Measurements from ENCODE around the gene ADAM10.
"Not testable (repeated sequence)": the region's sequence is repeated elsewhere in the genome, so short reads cannot be mapped to it uniquely, and the experiment has no call there.

Gene ADAM10

DNA sequence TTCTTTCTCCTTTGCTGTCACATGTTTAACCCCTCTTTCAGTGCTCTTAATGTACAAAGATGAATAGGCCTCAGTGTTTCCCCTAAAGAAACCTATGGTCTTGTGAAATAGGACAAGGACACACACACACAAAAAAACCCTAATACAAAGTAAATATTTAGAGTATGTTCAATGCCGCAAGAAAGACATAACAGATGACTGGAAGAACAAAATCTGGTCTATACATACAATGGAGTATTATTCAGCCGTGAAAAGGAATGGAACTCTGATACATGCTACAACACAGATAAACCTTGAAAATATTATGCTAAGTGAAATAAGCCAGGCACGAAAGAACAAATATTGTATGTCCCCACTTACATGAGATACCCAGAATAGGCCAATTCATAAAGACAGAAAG, 123.1 kb downstream of the ADAM10 start:
- Histone ChIP-seq H3K9me3 (ENCODE audit: control insufficient read depth, insufficient read depth, low read depth, low read length) (no peaks in the 10 kb centered on the region), H3K36me3 (ENCODE audit: control insufficient read depth in 2 of 2, insufficient read depth in 1 of 2, low read length in 2 of 2) (peaks cover 0 to 20% of the 10 kb centered on the region in 2 experiments; a peak in 1 of 3 replicates), H3K27ac (ENCODE audit: extremely low read depth, low read depth, low read length) (no peak overlapping the region), H3K4me1 (ENCODE audit: control insufficient read depth, insufficient read depth, low read length) (no peaks in the 10 kb centered on the region), H3K4me3 (ENCODE audit: low read depth, low read length) (no peak overlapping the region)
- ChIA-PET CTCF (interaction anchor here (0.6 kb wide), 1 partner anchor 1722 kb away, joined by 3 read pairs; no protein-coding TSS in a partner anchor), POLR2A (no interaction called here)
- TF ChIP-seq ZNF114 (tag by site-specific recombination; IDR thresholded peaks at IDR 0.05) (no peak), ZNF600 (tag by site-specific recombination; IDR thresholded peaks at IDR 0.05) (no peak), ZNF311 (tag by site-specific recombination; IDR thresholded peaks at IDR 0.05; ENCODE audit: borderline replicate concordance) (no peak), ZNF146 (tag by site-specific recombination; IDR thresholded peaks at IDR 0.05) (peak; percentile 57)

DNA sequence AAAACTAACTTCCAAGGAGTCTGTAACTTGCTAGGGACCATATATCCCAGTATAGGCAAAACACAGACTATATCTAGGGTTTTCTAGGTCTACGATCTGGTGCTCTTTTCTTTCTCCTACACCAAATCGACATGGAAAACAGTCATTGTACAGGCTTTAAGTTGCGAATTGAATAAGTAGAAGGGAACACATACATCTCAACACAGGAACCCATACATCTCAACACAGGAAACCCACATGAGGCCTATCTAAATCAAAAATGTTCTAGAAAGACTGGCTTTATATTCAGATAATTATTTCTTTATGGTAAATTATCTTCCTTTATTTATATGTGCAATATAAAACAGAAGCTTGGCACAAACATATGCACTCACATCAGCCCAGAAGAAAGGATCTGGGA, 126.6 kb downstream of the ADAM10 start:
- H3K4me1 ChIP-seq (ENCODE audit: control insufficient read depth, insufficient read depth, low read length): no peaks in the 10 kb centered on the region
- H3K4me3 ChIP-seq (ENCODE audit: low read depth, low read length): no peak overlapping the region
- TF ChIP-seq ZNF239 (tag by site-specific recombination; IDR thresholded peaks at IDR 0.05): no peak
- TF ChIP-seq KLF9 (tag by site-specific recombination; IDR thresholded peaks at IDR 0.05; ENCODE audit: low read depth): no peak
- TF ChIP-seq ZNF175 (tag by site-specific recombination; IDR thresholded peaks at IDR 0.05): no peak
- CTCF ChIA-PET: interaction anchor here (0.8 kb wide), 1 partner anchor 348 kb away, joined by 3 read pairs; no protein-coding TSS in a partner anchor
- H3K9me3 ChIP-seq (ENCODE audit: control insufficient read depth, insufficient read depth, low read depth, low read length): no peaks in the 10 kb centered on the region
- POLR2A ChIA-PET: no interaction called here
- H3K36me3 ChIP-seq (ENCODE audit: control insufficient read depth in 2 of 2, insufficient read depth in 1 of 2, low read length in 2 of 2): peaks cover 0 to 27% of the 10 kb centered on the region in 2 experiments; a peak in 2 of 3 replicates
- no peak overlapping the region for H3K27ac ChIP-seq (ENCODE audit: extremely low read depth, low read depth, low read length)

DNA sequence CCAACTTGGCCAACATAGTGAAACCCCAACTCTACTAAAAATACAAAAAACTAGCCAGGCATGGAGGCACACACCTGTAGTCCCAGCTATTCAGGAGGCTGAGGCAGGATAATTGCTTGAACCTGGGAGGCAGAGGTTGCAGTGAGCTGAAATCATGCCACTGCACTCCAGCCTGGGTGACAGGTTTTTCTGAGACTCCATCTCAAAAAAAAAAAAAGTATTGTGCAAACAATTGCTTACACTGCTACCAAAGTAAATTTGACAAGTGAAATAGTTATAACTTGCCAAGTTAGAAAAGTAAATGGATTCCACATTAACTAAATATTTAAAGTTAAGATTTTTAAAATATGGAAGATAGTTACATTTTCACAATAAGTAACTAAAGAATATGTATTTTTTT, 129.2 kb downstream of the ADAM10 start:
- H3K4me3 ChIP-seq (ENCODE audit: low read depth, low read length); H3K4me1 ChIP-seq (ENCODE audit: control insufficient read depth, insufficient read depth, low read length); H3K9me3 ChIP-seq (ENCODE audit: control insufficient read depth, insufficient read depth, low read depth, low read length); H3K27ac ChIP-seq (ENCODE audit: extremely low read depth, low read depth, low read length); H3K36me3 ChIP-seq (ENCODE audit: control insufficient read depth in 2 of 2, insufficient read depth in 1 of 2, low read length in 2 of 2); CTCF ChIA-PET: not testable (repeated sequence)
- POLR2A ChIA-PET: interaction anchor here (0.7 kb wide), 1 partner anchor 21 kb away, joined by 3 read pairs; no protein-coding TSS in a partner anchor

- H3K9me3 ChIP-seq (ENCODE audit: control insufficient read depth, insufficient read depth, low read depth, low read length): no peaks in the 10 kb centered on the region
- no peak overlapping the region for H3K4me3 ChIP-seq (ENCODE audit: low read depth, low read length)
- POLR2A ChIA-PET: no interaction called here
- H3K4me1 ChIP-seq (ENCODE audit: control insufficient read depth, insufficient read depth, low read length): no peaks in the 10 kb centered on the region; the same call in 1 of the 2 replicates
- TF ChIP-seq SP2 (tag by site-specific recombination; IDR thresholded peaks at IDR 0.05): no peak
- no peak for TF ChIP-seq ZNF626 (tag by site-specific recombination; IDR thresholded peaks at IDR 0.05)
- TF ChIP-seq MEIS1 (CRISPR knock-in tag; IDR thresholded peaks at IDR 0.05; ENCODE audit: borderline replicate concordance): no peak
- TF ChIP-seq ZNF571 (tag by site-specific recombination; IDR thresholded peaks at IDR 0.05): no peak
- CTCF ChIA-PET: interaction anchor here (0.6 kb wide), 1 partner anchor 522 kb away, joined by 3 read pairs; no protein-coding TSS in a partner anchor
- no peak overlapping the region for H3K27ac ChIP-seq (ENCODE audit: extremely low read depth, low read depth, low read length)
- peaks cover 0 to 6% of the 10 kb centered on the region in 2 experiments; a peak in 2 of 3 replicates for H3K36me3 ChIP-seq (ENCODE audit: control insufficient read depth in 2 of 2, insufficient read depth in 1 of 2, low read length in 2 of 2)
These were observed 133.3 kb downstream of the ADAM10 start for GRCh38 chr15:58616171-58616570.

DNA sequence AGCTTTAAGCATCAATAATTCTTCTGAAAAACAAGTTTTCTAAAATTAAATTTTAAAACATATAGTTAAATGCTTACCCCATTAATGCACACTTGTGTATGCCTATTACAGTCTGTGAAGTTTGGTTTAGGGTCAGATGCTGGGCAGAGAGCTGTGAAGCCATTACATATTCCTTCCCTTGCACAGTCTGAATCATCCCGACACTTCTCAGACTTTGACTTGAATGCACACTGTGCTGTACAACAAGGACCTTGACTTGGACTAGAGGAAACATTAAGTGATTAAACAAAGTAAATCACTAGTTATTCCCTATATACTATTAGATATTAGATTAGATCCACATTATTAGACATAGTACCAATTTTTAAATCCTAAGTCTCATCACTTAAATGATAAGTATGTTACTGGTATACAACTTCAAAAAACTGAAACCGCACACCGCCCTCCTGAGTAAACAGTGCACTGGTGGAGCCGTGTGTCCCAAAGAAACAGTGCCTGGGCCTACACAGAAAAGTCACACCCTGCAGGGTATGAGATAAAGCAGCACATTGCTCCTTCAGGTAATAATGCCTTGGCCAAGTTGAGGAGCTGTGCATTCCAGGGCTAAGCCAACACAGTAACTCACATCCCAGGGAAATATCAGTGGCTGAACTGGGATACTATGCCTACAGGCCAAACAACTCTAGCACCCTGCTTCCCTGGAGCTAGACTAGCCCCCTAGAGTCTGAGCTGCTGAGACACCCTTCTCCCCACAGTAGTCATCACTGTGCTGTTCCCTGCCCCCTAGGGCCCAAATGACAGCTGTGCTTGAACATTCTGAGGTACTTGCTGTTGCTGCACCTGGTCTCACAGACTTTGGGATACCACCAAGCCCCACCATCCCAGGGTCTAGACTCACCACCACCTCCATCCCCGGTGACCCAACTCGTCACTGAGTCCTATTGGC, 137.5 kb downstream of the ADAM10 start:
- POLR2A ChIA-PET: no interaction called here
- TF ChIP-seq KLF1 (tag by site-specific recombination; IDR thresholded peaks at IDR 0.05) (peak; percentile 50), MYNN (tag by site-specific recombination; IDR thresholded peaks at IDR 0.05; ENCODE audit: borderline replicate concordance) (no peak)
- CTCF ChIA-PET: no interaction called here
- no peaks in the 10 kb centered on the region for H3K9me3 ChIP-seq (ENCODE audit: control insufficient read depth, insufficient read depth, low read depth, low read length)
- H3K36me3 ChIP-seq (ENCODE audit: control insufficient read depth in 2 of 2, insufficient read depth in 1 of 2, low read length in 2 of 2): peaks cover 0 to 7% of the 10 kb centered on the region in 2 experiments; a peak in 1 of 3 replicates
- H3K4me3 ChIP-seq (ENCODE audit: low read depth, low read length): no peak overlapping the region
- H3K27ac ChIP-seq (ENCODE audit: extremely low read depth, low read depth, low read length): no peak overlapping the region
- H3K4me1 ChIP-seq (ENCODE audit: control insufficient read depth, insufficient read depth, low read length): no peaks in the 10 kb centered on the region; the same call in 1 of the 2 replicates

Data from HEK293 (cell line).